Stimulated activated CD4-positive, alpha-beta T cell treated with anti-CD3 and anti-CD28 coated beads, Interleukin-12 subunit alpha, Interleukin-12 subunit beta, amount 100 ng/mL, for 48 hours (primary cell): ENCODE results near the gene OPN5.

Experiments
- DNase-seq, 3 donors: peaks; one replicate each; pipeline ENCODE4 v3.0.0-alpha.2; 2020; ENCODE audit warnings: low read depth in 2 of 3, low spot score in 1 of 3

The OPN5 gene

GRCh38 chr6:47787620-47788497 is 6.0 kb downstream of the OPN5 start:
- peak; percentile 11 to 28 (median 28) for DNase-seq

GRCh38 chr6:47788498-47788884 is 6.7 kb downstream of the OPN5 start:
- DNase-seq, result no peak

GRCh38 chr6:47789553-47789952 is 7.7 kb downstream of the OPN5 start:
- no peak for DNase-seq

GRCh38 chr6:47792216-47792733 is 10.4 kb downstream of the OPN5 start:
- DNase-seq, result no peak

GRCh38 chr6:47794577-47795135 is 12.8 kb downstream of the OPN5 start:
- no peak for DNase-seq

GRCh38 chr6:47801984-47802383 is 20.2 kb downstream of the OPN5 start:
- DNase-seq, result no peak

GRCh38 chr6:47804821-47805220 is 23.0 kb downstream of the OPN5 start:
- no peak for DNase-seq

GRCh38 chr6:47809873-47810272 is 28.0 kb downstream of the OPN5 start:
- no peak for DNase-seq

- DNase-seq, result no peak
Measured at GRCh38 chr6:47810885-47811284, 29.1 kb downstream of the OPN5 start.

- DNase-seq, result no peak
Measured at GRCh38 chr6:47811443-47811842, 29.6 kb downstream of the OPN5 start.

- DNase-seq, result no peak
Measured at GRCh38 chr6:47817749-47818148, 35.9 kb downstream of the OPN5 start.

- no peak for DNase-seq
Measured at GRCh38 chr6:47819461-47819860, 37.6 kb downstream of the OPN5 start.

- DNase-seq, result no peak
Measured at GRCh38 chr6:47822856-47823554, 41.2 kb downstream of the OPN5 start.

- DNase-seq, result no peak
Measured at GRCh38 chr6:47832386-47833100, 50.7 kb downstream of the OPN5 start.

GRCh38 chr6:47834196-47834595 is 52.4 kb downstream of the OPN5 start:
- no peak for DNase-seq

- DNase-seq, result no peak
Measured at GRCh38 chr6:47836046-47836445, 54.2 kb downstream of the OPN5 start.

- no peak for DNase-seq
Measured at GRCh38 chr6:47836639-47837038, 54.8 kb downstream of the OPN5 start.

GRCh38 chr6:47839645-47840044 is 57.8 kb downstream of the OPN5 start:
- no peak for DNase-seq

- DNase-seq, result no peak
Measured at GRCh38 chr6:47844881-47845280, 63.0 kb downstream of the OPN5 start.

- DNase-seq, result no peak
Measured at GRCh38 chr6:47846752-47847151, 64.9 kb downstream of the OPN5 start.

- no peak for DNase-seq
Measured at GRCh38 chr6:47851091-47851490, 69.3 kb downstream of the OPN5 start.
